Measurements from ENCODE around the gene FAM89A. TPM values are rescaled to one million over a fixed set of nuclear protein-coding genes. Genes with fewer than 3 reads are reported as not detected.

FAM89A gene
- total and polyA plus RNA-seq, 2 experiments from 2014 or later = 53.5 to 55.1 TPM

DNA sequence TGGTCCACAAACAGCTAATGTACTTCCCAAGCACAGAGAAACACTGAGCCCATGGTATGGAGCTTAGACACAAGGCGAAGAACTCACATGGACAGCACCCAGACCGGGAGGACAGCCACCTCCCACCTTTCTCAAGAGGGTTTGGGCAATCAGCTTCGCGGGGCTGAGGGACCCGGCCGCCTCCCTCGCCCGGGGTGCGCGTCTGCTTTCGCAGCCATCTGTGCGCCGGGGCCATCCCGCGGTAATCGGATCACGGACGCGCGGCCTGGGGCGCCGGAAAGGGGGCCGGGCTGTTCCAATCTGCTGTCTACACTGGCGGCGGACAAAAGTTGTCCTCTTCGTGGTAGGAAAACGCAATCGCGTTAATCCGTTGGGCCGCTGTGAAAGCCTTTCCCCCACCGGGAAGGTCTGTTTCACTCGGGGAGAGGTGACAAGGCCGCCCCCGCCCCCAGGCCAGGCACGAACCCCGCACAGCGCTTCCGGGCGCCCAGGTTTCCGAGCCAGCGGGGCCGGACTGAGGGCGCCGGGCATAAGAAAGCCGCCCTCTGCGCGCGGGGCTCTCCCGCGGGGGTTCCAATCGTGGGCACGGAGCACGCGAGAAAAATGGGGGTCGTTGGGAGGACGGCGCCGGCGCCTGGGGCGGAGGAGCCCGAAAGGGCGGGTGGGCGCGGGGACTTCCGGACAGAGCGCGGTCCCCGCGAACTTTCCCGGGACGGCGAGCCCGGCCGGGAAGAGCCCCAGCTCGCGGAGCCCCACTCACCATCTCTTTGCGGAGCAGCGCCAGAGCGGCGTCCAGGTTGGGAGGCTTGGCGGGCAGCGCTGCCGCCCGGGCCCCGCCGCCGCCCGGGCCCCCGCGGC lies 664 bp downstream of the FAM89A start:
- Histone ChIP-seq H3K4me1 (ENCODE audit: insufficient read depth) (peaks cover 23% of the 10 kb centered on the region), H3K4me2 (peak overlapping the region; percentile 97), H3K4me3 (peak overlapping the region; percentile 95), H3K9me3 (ENCODE audit: low read depth) (no peaks in the 10 kb centered on the region), H3K36me3 (replicated peaks; ENCODE audit: insufficient read depth, low read depth) (no peaks in the 10 kb centered on the region), H3K79me2 (peaks cover 43% of the 10 kb centered on the region), H3K27me3 (no peaks in the 10 kb centered on the region), H2AFZ (peak overlapping the region; percentile 98), H3K9me2 (replicated peaks; ENCODE audit: insufficient read depth) (no peaks in the 10 kb centered on the region), H4K20me1 (ENCODE audit: insufficient read depth, poor library complexity, severe bottlenecking) (peaks cover 7% of the 10 kb centered on the region), H3K27ac (peak overlapping the region; percentile 91)
- DNase-seq (ENCODE audit: low spot score) = peak; percentile 73
- TF ChIP-seq, protein P1, sequence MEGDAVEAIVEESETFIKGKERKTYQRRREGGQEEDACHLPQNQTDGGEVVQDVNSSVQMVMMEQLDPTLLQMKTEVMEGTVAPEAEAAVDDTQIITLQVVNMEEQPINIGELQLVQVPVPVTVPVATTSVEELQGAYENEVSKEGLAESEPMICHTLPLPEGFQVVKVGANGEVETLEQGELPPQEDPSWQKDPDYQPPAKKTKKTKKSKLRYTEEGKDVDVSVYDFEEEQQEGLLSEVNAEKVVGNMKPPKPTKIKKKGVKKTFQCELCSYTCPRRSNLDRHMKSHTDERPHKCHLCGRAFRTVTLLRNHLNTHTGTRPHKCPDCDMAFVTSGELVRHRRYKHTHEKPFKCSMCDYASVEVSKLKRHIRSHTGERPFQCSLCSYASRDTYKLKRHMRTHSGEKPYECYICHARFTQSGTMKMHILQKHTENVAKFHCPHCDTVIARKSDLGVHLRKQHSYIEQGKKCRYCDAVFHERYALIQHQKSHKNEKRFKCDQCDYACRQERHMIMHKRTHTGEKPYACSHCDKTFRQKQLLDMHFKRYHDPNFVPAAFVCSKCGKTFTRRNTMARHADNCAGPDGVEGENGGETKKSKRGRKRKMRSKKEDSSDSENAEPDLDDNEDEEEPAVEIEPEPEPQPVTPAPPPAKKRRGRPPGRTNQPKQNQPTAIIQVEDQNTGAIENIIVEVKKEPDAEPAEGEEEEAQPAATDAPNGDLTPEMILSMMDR (IDR thresholded peaks at IDR 0.05; ENCODE audit: poor library complexity) = no peak
- TF ChIP-seq EZH2phosphoT487 (IDR thresholded peaks at IDR 0.05; ENCODE audit: low read depth, severe bottlenecking, unreplicated experiment) (no peak), EZH2 (IDR thresholded peaks at IDR 0.05; ENCODE audit: borderline replicate concordance) (no peak)
- WGBS (ENCODE audit: low lambda C conversion rate, missing lambda C conversion rate) = under 1% methylated on average over 46 of the region's 91 CpGs

- Histone ChIP-seq H3K4me3 (peak overlapping the region; percentile 95), H3K4me2 (peak overlapping the region; percentile 97), H3K27me3 (no peaks in the 10 kb centered on the region), H3K36me3 (replicated peaks; ENCODE audit: insufficient read depth, low read depth) (no peaks in the 10 kb centered on the region), H2AFZ (no peak overlapping the region), H3K79me2 (peaks cover 58% of the 10 kb centered on the region), H3K9me2 (replicated peaks; ENCODE audit: insufficient read depth) (no peaks in the 10 kb centered on the region), H3K9me3 (ENCODE audit: low read depth) (no peaks in the 10 kb centered on the region), H3K27ac (peak overlapping the region; percentile 91), H3K4me1 (ENCODE audit: insufficient read depth) (peaks cover 23% of the 10 kb centered on the region), H4K20me1 (ENCODE audit: insufficient read depth, poor library complexity, severe bottlenecking) (peaks cover 7% of the 10 kb centered on the region)
- TF ChIP-seq EZH2 (IDR thresholded peaks at IDR 0.05; ENCODE audit: borderline replicate concordance) (no peak), EZH2phosphoT487 (IDR thresholded peaks at IDR 0.05; ENCODE audit: low read depth, severe bottlenecking, unreplicated experiment) (no peak)
- peak; percentile 23 for DNase-seq (ENCODE audit: low spot score)
- 40% methylated on average over 13 of the region's 13 CpGs for WGBS (ENCODE audit: low lambda C conversion rate, missing lambda C conversion rate)
These were observed 2.2 kb downstream of the FAM89A start for GRCh38 chr1:231037585-231038517.

DNA sequence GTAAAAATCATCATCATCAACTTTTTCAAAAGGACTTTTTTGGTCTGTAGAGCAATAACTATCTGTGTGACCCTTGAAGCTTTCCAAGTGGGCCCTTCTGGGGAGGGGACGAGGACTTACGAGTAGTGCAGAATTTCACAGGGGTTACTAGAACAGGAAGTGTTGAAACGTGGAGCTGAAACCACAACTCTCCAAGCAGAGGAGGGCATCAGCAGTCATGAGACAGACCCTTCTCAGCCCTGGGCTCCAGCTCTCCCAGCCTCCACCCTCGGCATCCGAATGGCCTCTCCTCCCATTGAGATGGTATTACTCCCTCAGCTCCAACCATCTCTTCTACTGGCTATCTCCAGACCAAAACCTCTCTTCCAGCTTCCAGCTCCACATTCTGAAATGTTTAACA lies 3.6 kb downstream of the FAM89A start:
- Histone ChIP-seq H3K4me1 (ENCODE audit: insufficient read depth) (peaks cover 23% of the 10 kb centered on the region), H3K79me2 (peaks cover 70% of the 10 kb centered on the region), H3K9me3 (ENCODE audit: low read depth) (no peaks in the 10 kb centered on the region), H3K36me3 (replicated peaks; ENCODE audit: insufficient read depth, low read depth) (no peaks in the 10 kb centered on the region), H3K27me3 (no peaks in the 10 kb centered on the region), H3K4me2 (no peak overlapping the region), H3K4me3 (no peak overlapping the region), H3K27ac (no peak overlapping the region), H4K20me1 (ENCODE audit: insufficient read depth, poor library complexity, severe bottlenecking) (peaks cover 7% of the 10 kb centered on the region), H2AFZ (no peak overlapping the region), H3K9me2 (replicated peaks; ENCODE audit: insufficient read depth) (no peaks in the 10 kb centered on the region)
- no peak for DNase-seq (ENCODE audit: low spot score)
- TF ChIP-seq EZH2phosphoT487 (IDR thresholded peaks at IDR 0.05; ENCODE audit: low read depth, severe bottlenecking, unreplicated experiment) = no peak
- TF ChIP-seq, protein P1 (IDR thresholded peaks at IDR 0.05; ENCODE audit: poor library complexity) = no peak
- no peak for TF ChIP-seq EZH2 (IDR thresholded peaks at IDR 0.05; ENCODE audit: borderline replicate concordance)
- 68% methylated on average over 5 of the region's 5 CpGs for WGBS (ENCODE audit: low lambda C conversion rate, missing lambda C conversion rate)

All from hepatocyte (in vitro differentiated cells).